NOMO-1 treated with dmso at 0.1 percent for 144 hours (cell line): ENCODE measurements around the gene NDST3.

Experiments
- DNase-seq: peaks from one replicate; lab custom pipeline; 2025; ENCODE audit not compliant: unreplicated experiment; lab: John Stamatoyannopoulos, UW

Gene NDST3

GRCh38 chr4:118034053-118034785, at the start of gene NDST3:
Gene NDST3 (plus strand): TSS chr4:118034486. CDS start chr4:118053911, 19,425 bp downstream.
- peak; percentile 10 for DNase-seq

- DNase-seq = no peak
These were observed 48.0 kb upstream of the NDST3 start for GRCh38 chr4:117986321-117986720.

DNA sequence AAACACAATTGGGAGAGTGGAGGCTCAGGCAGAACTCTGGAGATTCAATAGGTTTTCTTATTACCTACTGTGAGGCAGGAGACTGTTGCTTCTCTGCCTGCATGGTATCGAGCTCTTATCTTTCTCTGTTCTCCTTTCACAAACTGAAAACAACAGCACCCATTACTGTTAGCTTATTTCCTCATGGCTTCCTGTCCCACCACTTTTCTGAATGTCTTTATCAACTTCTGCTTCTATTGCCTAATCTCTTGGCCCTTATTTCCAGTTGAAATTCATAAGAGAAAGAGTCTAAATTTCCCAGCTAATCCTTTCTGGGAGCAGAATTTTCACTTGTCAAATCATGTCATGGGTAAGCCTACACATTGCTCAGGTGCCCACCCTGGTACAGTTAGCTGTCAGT, 46.8 kb upstream of the NDST3 start:
- DNase-seq = peak; percentile 52

GRCh38 chr4:117996891-117997290, 37.4 kb upstream of the NDST3 start:
- DNase-seq = no peak

DNA sequence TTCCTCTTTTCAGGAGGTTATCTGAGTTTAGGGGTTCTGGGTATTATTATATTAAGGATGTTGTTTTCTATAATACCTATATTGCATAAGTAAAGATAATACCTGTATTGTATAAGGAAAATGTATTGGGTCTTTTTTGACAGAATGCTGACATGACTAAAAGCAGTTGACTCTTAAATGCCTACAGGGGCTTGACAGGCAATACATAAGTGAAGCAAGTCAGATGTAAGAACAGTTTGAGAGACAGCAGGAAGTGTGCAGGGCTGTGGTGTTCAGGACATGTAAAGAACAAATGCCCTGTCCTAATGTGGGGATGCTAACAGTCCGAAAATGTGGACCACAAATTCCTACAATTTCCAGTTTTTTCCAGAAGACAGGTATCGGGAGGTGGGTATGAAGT, 30.2 kb upstream of the NDST3 start:
- no peak for DNase-seq

DNA sequence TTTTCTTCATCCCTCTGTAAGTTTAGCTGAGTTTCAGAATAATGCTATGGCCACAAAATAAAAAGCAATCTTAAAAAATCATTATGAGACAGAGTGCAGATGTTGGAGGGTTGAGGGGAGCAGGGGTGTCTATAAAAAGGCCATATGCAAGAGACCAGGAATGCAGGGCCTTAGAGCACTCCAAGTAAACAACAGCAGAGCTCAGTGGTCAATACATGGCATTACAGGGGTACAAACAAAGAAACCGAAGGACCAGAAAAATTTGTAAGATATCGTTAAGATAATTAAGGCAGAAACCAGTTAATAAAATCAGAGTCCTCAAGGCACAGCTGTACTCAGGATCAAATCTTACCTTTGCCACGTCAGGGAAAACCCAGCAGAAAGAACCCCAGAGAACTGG, 28.4 kb upstream of the NDST3 start:
- no peak for DNase-seq

GRCh38 chr4:118012142-118012541, 22.1 kb upstream of the NDST3 start:
- DNase-seq = no peak

- no peak for DNase-seq
These were observed 19.5 kb upstream of the NDST3 start for GRCh38 chr4:118014831-118015230.

- DNase-seq = no peak
These were observed 15.7 kb upstream of the NDST3 start for GRCh38 chr4:118018381-118019145.

DNA sequence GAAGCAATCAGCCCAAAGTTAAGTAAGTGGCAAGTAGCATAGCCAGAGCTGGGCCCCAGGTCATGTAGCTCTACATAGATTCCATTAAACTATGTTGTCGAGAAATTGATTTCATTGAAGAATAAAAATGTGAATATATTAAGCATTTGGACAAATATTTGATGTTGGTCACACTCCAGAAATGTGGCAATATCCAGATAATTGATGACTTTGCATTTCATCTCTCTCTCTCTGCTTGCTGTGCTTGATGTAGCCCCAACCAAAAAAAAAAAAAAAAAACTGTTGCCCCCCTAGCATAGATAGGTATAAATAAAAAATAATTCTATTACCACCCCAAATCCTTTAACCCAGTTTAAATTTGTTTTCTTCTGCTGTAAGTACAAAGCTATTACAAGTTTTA, 7.5 kb upstream of the NDST3 start:
- no peak for DNase-seq

GRCh38 chr4:118029224-118029623, 5.1 kb upstream of the NDST3 start:
- DNase-seq = no peak

DNA sequence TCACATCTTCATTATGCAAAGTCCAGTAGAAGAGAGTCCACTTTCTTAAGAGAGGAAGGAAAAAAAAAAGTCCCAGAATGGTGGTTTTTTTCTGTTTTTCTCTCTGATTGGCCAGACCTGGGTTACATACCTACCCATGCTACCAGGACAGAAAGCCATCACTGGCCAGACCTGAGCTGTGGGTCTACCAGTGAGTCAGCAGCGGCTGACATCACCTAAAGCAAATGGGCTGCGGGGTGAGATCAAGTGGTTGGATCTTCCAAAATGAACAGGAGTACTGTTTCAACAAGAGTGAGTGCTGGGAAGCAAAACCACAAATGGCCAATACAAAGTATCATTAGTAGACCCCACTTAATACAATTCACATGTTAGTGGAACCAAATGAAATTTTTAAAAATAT, 1.6 kb upstream of the NDST3 start:
- no peak for DNase-seq

DNA sequence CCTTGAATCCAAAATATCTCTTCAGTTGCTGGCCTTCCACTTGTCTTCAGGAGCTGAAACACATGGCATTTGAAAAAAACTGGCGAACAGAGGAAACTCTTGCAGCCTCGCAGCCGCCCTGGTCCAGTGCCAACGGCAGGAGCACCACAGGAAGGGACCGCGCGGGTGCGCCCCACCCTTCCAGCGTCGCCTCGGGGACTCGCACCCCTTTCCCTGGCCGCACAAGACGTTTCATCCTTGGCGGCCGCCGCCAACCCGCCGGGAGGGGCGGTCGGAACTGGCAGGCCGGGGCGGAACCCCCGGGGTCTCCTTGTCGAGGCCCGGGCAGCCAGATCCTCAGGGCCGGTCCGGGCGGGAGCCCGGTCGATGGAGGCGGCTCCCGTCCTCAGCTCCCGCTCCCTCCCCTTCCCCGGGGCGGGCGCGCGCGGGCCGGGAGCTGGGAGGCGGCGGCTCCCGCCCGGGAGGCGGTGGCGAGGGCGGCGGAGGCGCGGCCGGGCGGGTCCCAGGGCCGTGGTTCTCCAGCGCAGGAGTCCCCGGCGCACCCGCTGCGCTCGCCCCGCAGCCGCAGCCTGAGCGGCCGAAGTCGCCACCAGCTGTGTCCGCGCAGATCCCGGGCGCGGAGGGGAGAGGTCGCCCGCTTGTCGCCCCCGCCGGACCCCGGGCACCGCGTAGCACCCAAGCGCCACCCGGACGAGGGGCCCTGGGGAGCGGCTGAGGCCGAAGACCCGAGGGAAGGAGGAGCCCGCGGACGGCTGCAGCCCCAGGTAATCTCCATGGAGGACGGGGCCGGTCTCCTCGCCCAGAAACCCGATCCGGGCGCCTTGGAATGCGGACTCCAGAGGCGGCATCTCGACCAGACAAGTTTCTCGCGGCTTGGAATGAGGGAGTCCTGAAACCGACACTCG, 886 bp upstream of the NDST3 start:
- DNase-seq = no peak

GRCh38 chr4:118035309-118035708, 1.0 kb downstream of the NDST3 start:
- no peak for DNase-seq

GRCh38 chr4:118036336-118036735, 2.0 kb downstream of the NDST3 start:
- no peak for DNase-seq

- no peak for DNase-seq
These were observed 3.7 kb downstream of the NDST3 start for GRCh38 chr4:118037955-118038354.

DNA sequence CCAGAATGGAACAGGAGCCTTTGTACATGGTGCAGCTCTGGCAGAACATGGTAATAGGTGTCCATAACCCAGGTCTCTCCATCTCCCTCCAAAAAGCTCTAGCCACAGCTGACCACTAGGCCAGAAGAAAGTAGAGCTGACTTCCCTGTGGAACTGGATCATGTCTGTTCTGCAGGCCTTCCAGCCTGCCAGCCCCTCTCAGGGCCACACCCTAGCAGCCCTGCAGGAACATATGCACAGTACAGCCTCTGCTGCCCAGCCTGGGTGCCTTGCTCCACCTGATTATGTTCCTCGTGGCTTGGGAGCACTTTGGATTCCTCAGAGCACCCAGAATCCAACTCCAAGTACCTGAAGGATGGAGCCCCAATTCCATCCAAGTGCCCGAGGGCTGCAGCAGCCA, 12.0 kb downstream of the NDST3 start:
- DNase-seq = no peak

GRCh38 chr4:118047043-118047442, 12.8 kb downstream of the NDST3 start:
- no peak for DNase-seq

DNA sequence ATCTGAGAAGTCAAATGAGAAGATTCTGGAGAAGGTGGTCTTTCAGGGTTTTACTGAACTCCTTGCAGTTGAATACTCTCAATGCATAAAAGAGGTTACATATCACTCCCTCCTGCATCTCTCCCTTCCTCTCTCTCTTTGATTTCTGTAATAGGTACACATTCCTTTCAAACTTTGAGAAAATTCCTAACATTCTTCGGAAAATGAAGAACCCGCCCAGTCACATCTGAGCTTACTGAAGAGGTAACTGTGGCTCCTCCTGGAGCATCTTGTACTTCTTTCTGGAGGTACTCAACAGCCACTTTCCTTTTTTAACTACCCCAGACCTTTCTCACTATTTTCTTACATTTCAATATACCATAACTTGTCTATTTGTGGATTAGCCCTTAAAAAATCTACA, 24.7 kb downstream of the NDST3 start:
- DNase-seq = no peak

GRCh38 chr4:118059397-118059796, 25.1 kb downstream of the NDST3 start:
- DNase-seq = no peak

GRCh38 chr4:118076958-118077766, 42.9 kb downstream of the NDST3 start:
- peak; percentile 17 for DNase-seq
